Measurements from ENCODE around the gene MS4A5.

DNA sequence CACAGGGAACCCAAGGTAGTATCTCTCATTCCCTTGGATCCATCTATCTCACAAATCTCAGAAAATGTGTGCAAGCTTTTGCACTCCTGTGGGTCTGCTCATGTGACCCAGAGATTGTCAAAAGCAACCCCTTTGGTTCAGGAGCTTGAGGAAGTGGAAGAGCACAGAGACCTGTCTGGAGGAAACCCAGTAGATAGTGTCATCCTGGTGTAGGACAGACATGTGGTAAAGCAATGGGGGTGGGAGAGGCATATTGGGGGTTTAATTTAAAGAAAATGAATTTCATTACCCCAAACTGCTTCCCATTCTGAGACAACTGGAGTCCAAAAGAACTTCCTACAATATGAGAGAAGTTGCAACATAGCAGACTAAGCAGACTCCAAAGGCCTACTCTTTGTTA is 39.0 kb upstream of the MS4A5 start:
- TF ChIP-seq, protein P1, sequence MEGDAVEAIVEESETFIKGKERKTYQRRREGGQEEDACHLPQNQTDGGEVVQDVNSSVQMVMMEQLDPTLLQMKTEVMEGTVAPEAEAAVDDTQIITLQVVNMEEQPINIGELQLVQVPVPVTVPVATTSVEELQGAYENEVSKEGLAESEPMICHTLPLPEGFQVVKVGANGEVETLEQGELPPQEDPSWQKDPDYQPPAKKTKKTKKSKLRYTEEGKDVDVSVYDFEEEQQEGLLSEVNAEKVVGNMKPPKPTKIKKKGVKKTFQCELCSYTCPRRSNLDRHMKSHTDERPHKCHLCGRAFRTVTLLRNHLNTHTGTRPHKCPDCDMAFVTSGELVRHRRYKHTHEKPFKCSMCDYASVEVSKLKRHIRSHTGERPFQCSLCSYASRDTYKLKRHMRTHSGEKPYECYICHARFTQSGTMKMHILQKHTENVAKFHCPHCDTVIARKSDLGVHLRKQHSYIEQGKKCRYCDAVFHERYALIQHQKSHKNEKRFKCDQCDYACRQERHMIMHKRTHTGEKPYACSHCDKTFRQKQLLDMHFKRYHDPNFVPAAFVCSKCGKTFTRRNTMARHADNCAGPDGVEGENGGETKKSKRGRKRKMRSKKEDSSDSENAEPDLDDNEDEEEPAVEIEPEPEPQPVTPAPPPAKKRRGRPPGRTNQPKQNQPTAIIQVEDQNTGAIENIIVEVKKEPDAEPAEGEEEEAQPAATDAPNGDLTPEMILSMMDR (IDR thresholded peaks at IDR 0.05; ENCODE audit: poor library complexity, severe bottlenecking) = no peak
- TF ChIP-seq POLR2AphosphoS5 (IDR thresholded peaks at IDR 0.05) = no peak
- TF ChIP-seq EP300 (conservative IDR thresholded peaks at IDR 0.05; ENCODE audit: poor library complexity, severe bottlenecking) = no peak
- TF ChIP-seq EZH2 (IDR thresholded peaks at IDR 0.05; ENCODE audit: borderline replicate concordance, insufficient read depth, low read length, poor library complexity, severe bottlenecking) = no peak
- no peak for TF ChIP-seq SMC3 (conservative IDR thresholded peaks at IDR 0.05; ENCODE audit: poor library complexity)
